ENCODE measurements around the gene MON2.

MON2 gene

DNA sequence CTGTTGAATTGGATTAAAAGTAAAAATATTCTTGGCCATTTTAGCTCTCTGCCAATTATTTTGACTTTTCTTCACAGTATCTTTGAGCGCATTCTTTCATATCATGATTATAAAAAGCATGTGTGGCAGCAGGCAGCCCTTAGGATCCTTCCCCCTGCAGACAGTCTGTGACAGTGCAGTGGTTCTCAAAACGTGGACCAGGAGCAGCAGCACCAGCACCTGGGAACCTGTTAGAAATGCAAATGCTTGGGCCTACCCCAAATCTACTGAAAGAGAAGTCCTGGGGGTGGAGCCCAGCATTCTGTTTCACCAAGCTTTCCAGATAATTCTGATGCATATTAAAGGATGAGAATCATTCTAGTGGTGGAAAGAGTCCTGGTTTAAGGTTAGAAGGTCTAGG, 155.6 kb downstream of the MON2 start:
- no peak for DNase-seq

DNA sequence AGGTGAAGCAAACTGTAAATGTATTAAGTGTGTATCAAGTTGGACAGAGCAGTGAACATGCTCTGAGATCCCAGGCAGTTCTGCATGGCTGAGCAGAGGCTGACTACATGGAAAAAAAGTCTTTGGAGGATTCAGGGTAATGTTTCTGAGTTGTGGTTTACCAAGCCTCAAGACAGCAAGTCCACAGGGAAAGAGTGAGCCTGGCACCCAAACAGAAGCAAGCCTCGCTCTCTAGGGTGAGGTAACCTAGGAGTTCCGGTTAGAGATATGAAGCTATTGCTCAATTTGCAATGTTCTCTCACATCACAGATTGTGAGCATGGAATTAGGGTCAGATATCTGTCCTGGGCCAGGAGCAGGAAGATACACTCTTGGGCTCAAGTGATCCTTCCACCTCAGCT, 158.6 kb downstream of the MON2 start:
- DNase-seq, result no peak

DNA sequence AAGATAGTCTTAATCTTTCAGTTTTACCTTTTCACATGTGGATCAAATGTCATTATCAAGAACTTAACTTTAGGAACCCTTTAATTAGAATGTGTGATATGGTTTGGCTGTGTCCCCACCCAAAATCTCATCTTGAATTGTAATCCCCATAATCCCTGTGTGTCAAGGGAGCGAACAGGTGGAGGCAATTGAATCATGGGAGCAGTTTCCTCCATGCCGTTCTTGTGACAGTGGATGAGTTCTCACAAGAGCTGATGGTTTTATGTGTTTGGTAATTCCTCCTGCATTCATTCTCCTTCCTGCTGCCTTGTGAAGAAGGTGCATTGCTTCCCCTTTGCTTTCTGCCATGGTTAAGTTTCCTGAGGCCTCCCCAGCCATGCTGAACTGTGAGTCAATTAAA, 160.6 kb downstream of the MON2 start:
- DNase-seq, result no peak

DNA sequence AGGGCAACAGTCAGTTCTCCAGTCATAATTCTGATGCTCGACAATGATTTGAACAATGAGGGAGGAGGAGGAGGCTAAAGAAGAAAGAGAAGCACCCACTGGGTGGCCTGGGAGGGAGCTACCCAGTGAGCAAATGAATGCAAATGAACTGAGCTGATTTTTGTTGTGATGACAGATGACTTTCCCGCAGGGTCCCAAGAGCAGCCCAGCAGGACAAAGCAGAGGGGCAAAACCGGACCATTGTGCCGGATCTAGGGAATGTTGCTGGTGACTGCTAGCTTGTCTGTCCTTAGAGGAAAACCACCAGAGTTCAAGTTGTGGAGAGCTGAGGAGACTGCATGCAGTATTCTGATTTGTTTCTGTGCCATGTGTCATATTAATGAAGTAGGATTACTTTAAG, 162.8 kb downstream of the MON2 start:
- no peak for DNase-seq

DNA sequence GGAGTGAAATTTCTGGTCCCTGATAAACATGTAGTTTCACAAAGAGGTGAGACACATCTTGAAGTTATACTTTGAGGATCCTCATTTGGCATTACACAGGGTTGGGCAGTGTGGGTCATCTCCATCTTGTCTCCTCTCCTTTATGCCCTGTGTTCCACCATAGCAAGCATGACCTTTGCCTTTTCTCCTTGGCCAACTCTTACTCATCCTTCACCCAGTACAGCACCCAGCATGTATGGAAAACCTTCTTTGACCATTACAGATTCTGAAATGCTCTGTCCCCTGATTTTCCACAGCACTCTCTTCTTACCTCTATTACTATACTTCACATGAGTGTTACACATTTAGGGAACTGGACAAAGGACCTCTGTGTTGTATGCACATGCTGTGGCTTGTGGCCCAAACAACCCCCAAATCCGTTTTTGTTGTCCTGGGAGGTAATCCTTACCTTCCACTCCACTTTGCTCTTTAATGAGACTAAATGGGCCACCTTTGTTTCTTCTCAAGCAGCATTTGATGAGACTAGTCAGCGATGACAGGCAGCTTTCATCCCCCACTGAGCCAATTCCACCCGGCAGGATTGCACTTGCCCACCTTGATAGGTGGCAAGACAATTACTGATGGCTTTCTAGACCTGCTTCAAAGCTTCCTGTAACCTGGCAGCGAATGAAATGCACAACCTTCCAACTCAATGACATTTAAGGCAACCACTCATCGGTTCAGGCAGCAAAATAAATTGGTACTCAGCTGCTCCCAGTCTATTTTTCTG, 163.5 kb downstream of the MON2 start:
- no peak for DNase-seq

DNA sequence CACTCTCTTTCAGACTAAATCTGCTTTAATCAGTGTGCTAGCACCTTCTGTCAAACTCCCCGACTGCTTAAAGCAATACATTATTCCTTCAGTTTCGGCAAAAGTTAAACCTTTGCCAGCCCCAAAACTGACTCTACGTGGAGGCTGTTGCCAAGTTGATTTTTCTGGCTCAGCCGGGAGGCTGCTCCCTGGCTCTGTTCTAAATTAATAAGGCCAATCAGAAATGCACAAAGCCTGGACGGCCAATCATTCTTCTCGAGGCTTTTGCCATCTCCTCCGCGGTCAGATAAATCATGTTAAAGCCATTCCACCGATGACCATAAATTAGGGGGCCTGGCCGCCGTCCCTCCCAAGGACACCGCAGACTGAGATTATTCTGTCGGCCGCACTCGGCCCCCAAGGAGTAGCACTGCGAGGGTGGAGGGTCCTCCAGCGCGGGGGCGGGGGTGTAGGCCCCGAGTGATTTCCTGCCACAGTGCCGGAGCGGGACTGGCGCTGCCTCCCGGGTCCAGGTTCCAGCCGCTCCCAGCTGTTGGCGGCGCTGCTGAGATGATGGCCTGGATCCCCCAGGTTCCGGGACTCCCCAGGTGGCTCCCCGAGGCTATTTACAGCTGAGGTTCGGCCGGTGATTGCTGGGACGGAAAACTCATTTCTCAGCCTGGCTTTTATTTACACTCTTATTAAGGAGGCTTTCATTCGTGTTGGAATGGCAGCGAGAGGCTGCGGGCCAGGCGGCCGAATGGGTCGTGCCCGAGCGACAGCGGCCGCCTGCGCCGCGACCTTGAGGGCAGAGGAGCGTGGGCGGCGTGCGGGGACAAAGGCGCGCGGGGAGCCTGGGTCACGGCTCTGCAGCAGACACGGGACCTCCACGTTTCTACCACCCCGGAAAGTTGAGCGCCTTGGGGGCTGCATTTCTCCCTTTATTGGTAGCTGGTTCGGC, 165.1 kb downstream of the MON2 start:
- peak; percentile 2 for DNase-seq

DNA sequence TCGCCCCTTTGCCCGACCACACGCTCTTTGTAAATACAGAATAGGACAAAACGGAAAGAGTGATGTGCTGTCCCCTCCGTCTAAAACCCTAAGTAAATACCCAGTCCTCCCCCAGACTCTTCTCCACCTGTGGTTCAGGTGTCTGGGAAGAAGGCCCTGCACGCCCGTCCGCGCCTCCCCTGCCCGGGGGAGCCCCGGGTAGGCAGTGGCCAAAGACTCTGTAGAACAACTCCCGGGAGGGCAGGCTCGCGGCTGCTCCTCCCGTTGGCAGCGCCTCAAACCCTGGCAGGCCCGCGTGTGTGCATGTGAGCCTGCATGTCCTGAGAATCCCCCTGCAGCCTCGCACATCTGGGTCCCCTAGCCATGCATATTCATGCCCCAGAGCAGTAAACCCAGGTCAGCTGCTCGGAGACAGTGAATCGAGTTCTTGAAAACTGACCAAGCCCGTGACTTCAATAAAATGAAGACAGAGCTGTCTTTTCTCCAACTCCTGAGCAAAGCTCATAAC, 165.8 kb downstream of the MON2 start:
- peak; percentile 5 for DNase-seq

DNA sequence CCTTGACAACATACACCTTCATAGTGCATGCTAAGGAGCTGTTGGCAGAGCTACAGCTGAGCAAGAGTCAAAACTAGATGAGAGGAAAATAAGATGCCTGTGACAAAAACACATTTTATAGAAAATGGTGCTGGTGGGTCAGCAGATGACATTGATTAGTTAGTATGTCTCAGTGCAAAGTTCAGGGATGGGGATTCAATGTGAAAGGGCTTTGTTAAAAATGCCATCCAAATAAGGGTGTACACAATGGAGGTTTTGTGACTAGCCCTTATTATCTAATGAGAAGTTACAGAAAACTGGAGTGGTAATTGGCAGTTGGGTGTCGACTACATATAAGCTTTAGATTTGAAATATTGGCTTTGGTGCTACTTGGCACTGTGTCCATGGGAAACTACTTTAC, 169.0 kb downstream of the MON2 start:
- no peak for DNase-seq

DNA sequence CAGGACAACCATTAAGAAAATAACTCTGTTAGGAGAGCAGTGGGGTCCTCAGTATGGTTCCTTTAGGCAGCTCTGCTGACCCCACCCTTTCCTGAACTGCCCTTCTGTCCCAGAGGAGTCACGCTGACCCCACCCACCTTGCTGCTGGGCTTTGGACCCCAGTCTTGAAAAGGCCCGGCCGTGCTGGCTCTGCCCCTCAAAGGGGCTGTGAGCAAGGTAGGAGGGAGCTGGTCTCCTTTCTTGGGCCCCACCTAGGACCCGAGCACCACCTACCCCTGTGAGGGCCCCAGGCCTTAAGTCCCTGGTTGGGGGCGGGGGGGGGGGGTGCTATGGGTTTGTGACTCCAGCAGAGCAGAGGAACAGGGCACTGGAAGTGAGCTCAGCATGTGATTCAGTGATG, 171.1 kb downstream of the MON2 start:
- no peak for DNase-seq

DNA sequence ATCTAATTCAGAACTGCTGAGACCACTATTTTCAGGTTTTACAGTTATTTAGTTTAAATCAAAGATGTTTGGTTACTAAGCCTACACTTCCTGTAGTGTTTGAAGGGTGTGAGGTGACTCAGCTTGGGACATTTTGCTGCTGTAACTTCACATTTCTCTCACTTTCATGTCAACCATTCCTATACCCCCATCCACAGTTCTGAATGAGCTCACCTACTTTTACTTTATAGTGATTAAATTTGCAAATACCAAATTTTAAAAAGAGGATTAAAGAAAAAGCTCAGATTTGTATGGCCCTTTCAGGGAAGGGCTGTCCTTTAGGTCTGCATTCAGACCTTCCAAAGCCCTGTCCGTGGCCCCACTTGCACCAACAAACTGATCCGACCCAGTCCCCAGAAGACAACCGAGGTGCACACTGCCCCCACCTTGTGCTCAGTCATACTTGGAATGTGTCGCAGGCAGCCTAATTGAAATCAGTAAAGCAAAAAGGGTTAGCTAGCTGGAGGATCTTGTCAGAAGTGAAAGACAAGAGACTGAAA, 174.4 kb downstream of the MON2 start:
- DNase-seq, result peak; percentile 25

DNA sequence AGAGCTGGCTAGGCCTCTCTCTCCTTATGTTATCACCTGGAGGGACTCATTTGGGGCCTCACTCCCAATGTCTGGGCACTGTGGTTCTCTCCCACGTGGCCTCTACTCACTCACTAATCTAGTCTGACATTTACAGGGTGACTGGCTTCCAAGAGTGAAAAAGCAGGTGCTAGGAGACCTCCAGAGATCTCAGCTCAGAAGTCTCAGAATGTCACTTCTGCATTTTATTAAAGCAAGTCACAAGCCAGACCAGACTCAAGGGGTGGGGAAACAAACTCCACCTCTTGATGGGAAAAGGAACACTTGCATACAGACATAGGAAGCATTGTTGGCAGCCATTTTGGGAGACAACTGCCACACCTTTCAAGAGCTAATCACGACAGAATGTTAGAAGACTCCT, 175.9 kb downstream of the MON2 start:
- DNase-seq, result no peak

DNA sequence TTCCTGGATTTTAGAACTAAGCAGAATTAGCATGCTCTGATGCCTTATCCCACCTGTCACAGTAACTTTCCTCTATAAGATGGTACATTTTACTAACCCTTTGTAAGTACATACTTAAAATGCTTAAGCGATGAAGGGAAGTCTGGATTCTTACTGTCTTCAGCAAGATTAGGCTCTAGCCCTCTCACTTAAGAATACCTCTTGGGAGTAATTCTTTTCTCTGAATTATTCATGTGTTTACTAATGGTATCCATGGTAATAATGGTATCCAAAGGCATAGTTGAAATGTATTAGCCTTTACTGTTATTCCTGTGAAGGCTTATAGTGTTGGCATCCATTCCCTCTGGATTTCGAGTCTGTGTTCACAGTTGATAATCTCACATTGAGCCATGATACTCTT, 176.9 kb downstream of the MON2 start:
- DNase-seq, result no peak

DNA sequence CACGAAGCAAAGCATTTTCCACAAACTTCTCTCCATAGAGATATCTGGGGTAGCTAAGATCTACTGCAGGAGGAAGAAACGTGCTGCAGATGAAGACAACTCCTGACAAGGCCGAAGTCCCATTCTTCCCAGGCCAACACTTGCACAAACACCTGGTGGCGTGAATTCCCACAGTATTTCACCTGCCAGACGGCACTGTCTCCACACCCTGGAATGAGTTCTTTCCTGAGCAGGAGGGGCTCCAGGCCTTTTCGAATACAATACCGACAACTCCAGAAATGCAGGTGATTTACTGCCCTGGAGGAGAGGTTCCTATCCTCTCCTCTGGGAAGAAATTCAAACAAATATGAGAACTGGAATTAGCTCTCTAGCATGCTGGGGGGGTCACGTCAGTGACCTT, 179.9 kb downstream of the MON2 start:
- no peak for DNase-seq

DNA sequence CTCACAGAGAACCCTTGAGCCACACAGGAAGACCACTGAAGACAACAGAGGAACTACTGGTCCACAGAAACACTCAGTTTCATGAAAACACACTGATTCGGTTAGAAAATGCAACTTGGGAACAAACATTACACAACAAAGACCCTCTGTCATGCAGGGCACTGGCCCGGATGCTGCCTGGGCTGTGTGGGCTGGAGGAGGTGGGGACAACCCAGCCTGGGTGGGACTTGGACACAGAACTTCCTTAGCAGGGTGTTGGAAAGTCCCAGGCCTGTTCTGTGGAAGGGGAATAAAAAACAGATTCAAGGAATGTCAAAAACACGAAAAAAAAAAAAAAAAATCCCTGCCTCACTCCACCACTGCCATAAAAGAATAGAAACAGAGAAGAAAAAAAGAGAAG, 181.0 kb downstream of the MON2 start:
- no peak for DNase-seq

DNA sequence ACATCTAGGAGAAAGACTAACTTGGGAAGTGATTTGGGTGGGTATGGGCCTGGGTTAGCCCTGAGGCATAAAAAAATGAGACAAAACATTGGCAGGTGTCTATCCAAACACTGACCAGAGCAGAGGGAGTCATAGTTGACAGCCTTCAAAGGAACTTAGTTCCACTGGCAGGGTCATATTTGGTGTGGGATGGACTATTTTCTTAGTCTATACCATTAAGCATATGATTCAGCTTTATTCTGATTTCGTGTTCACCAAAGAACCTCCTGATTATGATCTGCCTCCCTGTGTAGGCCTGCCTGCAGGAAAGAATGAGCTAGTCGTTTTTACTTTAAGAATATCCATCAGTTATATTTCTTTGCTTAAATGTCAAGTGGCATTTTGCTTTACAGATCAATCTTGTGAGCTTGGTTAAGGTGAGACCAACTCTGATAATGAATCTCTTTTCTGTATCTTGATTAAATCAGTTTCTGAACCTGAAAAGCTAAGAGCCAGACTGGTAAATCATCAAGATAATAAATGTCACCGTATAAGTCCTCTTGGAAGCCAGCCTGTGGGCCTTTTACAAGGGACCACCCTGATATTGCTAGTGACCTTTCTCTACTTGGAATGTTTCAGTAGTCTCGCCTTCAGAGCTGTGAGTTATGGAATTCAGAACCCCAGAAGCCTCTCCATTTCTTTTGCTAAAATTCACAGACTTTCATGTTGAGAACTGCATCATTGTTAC, 182.9 kb downstream of the MON2 start:
- DNase-seq, result no peak
